22Rv1 (cell line): ENCODE data around the gene FAM200B.

ENCODE experiments used
- ZFX ChIP-seq: fragments of 450-650 bp; IDR thresholded peaks from 2 replicates; pipeline ENCODE4 v1.6.1; 2017; ENCODE audit warnings: antibody characterized with exemption, borderline replicate concordance
- TF ChIP-seq, protein P1 (sequence below): fragments of 450-650 bp; IDR thresholded peaks from 2 replicates; pipeline ENCODE4 v1.5.1; 2017; ENCODE audit warnings: mild to moderate bottlenecking

DNA sequence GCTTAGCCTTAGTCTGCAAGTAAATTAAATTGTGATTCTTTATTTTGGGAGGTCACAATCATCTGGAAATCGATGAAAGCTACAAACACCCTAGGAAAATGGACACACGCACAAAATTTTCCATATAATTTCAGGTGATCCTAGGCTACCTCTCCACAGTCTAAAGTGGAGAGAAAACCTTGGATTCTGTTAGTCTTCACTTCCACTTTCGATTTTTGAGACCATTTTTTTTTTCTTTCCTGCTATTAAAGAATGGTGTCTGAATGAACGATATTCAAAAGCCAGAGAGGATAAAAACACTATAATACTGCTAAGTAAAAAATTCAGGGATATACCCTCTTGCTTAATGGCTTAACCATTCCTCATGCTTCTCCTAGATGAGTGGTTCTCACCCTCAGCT, 28.2 kb upstream of the FAM200B start:
- TF ChIP-seq, protein P1, sequence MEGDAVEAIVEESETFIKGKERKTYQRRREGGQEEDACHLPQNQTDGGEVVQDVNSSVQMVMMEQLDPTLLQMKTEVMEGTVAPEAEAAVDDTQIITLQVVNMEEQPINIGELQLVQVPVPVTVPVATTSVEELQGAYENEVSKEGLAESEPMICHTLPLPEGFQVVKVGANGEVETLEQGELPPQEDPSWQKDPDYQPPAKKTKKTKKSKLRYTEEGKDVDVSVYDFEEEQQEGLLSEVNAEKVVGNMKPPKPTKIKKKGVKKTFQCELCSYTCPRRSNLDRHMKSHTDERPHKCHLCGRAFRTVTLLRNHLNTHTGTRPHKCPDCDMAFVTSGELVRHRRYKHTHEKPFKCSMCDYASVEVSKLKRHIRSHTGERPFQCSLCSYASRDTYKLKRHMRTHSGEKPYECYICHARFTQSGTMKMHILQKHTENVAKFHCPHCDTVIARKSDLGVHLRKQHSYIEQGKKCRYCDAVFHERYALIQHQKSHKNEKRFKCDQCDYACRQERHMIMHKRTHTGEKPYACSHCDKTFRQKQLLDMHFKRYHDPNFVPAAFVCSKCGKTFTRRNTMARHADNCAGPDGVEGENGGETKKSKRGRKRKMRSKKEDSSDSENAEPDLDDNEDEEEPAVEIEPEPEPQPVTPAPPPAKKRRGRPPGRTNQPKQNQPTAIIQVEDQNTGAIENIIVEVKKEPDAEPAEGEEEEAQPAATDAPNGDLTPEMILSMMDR: no peak
- no peak for TF ChIP-seq ZFX
